GM18519 (cell line): Measurements from ENCODE around the gene OR10A6.
A peak's percentile ranks its signal among the peaks of the same experiment; 100 is the strongest.

Experiments used
- ATAC-seq: cut with Tn5 transposase; IDR thresholded peaks from one replicate; pipeline ENCODE4 v1.9.1; 2021; ENCODE audit warnings: mild to moderate bottlenecking, moderate library complexity; ENCODE audit not compliant: unreplicated experiment, low FRiP score

The OR10A6 gene

DNA sequence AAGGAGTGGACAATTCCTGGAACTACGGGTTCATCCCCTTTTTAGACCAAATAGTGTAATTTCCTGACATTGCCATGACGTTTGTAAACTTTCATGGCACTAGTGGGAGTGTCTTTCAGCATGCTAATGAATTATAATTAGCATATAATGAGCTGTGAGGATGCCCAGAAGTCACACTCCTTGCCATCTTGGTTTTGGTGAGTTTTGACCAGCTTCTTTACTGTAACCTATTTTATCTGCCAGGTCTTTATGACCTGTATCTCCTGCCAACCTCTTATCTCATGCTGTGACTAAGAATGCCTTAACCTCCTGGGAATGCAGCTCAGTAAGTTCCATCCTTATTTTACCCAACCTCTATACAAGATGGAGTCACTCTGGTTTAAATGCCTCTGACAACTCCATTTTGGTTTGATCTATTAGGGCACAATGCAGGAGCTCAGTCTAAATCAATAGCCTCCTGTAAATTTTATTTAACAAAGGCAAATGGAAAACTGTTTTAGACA, 20.7 kb downstream of the OR10A6 start:
- no peak for ATAC-seq

DNA sequence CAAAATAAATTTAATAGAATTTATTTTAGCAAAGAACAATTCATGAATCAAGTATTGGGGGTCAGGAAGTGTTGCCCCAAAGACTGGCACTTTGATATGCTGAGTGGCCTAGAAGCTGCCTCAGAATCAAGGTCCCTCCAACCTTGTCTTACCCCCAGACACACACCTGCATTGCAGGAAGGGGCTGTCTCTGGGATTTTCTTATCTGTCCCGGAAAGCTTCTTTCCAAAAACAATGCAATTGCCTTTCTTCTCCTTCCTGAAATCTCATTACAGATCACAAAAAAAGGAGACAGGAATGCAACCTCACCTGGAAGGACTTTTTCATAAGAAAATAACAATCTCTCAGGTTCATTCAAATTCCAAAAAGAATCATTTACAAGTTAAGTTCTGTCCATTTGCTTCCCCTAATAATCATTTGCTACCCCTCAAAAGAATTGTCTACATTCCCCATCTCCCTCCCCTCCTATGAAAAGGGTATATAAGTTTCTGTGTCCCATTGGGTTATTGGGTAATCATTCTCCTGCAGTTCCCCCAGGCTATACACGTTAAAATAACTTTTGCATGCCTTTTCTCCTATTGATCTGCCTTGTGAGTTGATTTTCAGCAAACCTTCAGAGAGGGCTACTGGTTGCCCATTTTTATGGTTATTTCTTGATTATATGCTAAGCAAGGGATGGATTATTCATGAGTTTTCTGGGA, 21.3 kb downstream of the OR10A6 start:
- no peak for ATAC-seq

DNA sequence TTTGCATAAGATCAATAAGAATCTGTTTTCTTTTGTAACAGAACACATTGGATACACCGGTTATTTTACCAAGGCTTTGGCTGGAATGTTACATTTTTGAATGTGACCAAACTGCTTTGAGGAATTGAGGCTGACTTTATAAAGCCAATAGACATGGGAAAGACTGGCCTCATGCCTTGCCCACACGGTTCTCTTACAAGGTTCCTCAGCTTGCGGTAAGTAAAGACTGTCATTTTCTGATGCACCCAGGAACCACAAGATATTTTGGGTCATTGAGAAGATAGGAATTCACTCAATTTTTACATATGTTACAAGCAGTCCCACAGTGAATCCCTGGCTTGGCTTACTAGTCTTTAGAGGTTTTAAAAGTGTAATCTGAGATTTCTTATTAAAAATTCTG, 23.9 kb downstream of the OR10A6 start:
- no peak for ATAC-seq

DNA sequence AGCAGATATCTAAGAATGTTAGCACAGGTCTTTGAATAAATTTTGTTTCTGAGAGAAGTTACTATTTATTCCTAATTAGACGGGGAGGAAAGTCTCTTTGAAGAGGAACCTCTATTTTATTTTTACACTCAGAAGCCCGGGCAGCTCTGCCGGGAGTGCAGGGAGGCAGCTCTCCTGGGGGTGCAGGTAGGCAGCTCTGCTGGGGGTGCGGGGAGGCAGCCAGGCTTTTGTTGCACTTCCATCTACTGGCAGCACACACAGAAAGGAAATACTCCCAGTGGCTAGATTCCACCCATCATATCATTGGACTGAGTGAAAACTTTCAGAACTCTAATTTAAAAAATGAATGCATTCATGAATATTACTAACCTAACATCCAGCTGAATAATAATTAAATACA, 24.6 kb downstream of the OR10A6 start:
- no peak for ATAC-seq

DNA sequence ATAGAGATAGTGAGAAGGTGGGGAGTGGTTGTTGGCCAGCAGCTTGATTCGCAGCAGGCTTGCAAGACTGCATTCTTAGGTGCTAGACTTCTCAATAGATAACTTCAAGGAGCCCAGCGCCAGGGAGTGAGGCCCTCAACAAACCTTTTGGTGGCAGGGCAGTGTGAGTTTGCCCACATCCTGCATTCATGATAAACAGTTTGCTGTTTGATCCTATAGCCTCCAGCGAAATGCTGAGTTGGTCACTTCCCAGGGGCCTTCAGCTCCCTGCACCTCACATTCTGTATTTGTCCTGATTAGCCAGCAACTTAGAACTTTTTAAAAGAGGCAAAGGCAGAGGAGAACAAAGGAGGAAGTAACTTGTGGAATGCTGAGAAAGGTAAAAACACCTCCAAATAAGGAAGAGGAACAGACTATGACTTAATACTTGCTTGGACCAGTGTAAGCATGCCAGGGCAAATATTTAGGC, 25.1 kb downstream of the OR10A6 start:
- ATAC-seq: no peak

DNA sequence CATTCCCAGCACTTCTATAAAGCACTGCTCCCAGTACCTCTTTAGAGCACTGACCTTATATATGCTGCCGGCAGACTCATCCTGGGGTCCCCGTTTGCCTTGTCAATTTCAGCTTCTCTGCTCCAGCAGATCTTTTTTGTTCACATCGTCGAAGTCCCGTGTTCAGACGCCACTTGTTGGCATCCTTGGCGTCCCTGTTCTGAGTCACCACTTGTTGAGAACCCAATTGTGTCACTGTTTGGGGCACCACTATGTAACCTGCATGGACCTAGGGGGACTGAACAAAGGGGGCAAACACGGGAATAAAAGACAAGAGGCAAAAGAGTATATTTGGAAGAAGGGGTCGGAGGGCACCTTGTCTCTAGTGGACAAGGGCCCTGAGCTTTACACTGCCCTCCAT, 25.5 kb downstream of the OR10A6 start:
- no peak for ATAC-seq

DNA sequence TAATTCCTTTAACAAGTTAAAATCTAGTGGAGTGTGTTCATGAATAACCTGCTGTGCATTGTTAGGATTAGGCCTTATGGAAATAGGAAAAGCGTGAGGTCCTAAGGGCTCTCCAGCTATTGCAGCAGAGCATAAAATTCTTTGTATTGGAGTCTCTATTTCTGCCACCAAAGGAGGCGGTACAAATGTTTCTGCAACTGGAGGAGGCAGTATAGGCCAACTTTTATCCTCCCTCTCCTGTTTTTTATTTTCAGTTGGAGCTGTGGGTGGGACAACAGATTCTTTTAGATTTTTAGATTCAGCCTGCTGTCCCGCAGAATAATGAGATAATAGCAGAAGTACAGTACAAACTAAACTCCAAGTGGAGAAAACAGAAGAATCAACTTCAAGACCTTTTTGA, 26.2 kb downstream of the OR10A6 start:
- ATAC-seq: no peak

DNA sequence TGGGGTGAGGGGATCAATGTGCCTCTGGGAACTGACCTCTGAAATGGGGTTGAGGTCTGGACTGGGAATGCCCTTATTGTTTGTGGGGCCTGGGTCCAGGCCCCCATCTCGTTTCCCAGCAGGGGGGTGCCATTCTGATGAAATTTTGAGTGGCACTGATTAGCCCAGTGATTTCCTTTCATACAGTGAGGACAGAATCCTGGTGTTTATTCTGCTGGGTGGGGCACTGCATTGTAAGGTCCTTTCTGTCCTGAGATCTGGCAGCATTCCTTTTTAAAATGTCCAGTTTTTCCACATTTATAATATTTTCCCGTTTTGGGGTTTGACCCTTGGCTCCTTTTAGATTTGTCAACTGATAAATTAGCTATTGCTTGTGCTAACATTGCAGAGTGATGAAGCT, 27.1 kb downstream of the OR10A6 start:
- ATAC-seq: no peak

DNA sequence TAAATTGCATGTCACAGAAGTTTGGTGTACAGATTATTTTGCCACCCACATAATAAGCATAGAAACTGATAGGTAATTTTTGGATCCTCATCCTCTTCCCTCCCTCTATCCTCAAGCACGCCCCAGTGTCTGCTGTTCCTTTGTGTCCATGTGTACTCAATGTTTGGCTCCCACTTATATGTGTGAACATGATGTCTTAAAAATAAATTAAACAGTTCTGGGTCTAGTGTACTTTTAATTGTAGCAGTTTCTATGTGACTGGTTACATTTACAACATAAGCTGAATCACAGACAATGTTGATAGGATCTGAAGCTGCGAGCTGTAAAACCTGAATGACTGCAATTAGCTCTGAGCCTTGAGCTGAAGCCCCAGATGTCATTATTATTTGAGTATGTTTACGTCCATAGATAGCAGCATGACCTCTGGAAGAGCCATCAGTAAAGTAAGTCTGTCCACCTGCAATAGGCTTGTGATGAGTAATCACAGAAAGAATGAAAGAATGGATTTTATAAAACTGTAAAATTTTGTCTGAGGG, 29.7 kb downstream of the OR10A6 start:
- ATAC-seq: no peak

DNA sequence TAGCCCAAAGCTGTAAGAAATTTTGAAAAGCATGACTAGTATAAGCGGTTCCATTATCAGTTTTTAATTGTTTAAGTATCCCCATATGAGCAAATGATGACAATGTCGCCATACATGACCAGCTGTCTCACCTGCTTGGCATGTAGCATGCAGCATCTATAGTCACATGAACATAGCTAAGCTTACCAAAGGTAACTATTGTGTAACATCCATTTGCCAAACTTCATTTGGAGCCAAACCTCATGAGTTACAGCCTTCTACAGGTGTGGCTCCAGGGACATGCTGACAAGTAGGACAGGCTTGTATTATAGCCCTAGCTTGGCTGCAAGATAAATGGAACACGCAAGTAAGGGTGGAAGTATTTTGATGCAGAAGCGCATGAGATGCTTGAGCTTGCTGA, 30.4 kb downstream of the OR10A6 start:
- ATAC-seq: no peak

DNA sequence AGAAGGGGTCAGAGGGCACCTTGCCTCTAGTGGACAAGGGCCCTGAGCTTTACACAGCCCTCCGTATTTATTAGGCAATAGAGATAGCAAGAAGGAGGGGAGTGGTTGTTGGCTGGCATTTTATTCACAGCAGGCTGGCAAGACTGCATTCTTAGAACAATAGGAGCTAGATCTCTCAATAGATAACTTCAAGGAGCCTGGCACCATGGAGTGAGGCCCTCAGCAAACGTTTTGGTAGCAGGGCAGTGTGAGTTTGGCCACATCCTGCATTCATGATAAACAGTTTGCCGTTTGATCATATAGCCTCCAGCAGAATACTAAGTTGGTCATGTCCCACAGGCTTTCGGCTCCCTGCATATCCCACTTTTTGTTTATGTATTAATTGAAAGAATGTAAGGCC, 31.6 kb downstream of the OR10A6 start:
- no peak for ATAC-seq

DNA sequence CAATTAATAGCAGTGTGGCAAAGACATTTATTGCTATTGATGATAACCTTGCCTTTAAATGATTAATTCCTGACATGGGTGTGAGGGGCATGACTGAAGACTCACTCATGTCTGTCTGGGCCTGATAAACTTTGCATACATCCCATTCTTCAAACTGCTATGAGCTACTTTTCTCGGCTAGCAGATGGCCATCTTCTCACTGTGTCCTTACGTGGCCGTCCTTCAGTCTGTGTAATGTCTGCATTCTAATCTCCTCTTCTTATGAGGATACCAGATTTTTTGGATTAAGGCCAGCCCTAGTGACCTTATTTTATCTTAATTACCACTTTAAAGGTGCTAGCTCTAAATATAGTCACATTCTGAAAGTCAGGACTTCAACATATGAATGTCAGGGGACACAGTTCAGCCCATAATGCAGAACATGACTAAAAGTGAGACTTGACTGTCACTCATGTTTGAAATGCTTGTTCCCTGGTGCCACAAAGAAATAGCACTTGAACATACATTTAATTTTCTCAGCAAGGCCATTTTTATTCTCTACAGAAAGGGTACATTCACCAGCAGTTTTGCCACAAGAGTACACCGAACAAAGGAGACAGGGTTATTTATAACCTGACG, 32.3 kb downstream of the OR10A6 start:
- no peak for ATAC-seq

DNA sequence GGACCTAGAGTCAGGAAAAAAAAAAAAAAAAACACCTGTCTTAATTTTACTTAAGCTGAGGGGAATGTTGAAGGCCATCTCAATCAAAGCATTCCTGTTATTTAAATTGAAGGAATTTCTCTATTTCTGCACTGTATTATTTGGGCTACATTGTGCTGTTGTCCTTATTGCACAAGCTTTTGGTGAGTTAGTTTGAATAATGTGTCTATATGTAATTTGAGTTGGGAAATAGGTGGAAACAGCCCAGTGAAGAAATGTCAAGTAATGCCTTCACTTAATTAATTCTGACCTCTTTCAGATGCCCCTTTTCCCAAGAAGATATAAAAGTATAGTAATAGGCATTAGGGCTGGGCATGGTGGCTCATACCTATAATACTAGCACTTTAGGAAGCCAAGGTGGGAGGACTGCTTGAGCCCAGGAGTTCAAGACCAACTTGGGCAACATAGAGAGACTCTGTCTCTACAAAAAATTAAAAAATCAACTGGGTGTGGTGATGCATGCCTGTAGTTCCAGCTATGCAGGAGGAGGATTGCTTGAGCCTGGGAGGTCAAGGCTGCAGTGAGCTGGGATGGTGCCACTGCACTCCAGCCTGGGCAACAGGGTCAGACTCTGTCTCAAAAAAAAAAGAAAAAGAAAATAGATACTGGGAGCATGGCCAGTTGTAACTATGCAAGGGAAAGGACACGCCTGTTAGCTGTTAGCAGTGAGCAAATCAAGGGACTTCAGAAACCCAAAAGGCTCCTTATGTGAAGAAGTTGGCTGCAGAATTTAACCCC, 34.9 kb downstream of the OR10A6 start:
- ATAC-seq: no peak

DNA sequence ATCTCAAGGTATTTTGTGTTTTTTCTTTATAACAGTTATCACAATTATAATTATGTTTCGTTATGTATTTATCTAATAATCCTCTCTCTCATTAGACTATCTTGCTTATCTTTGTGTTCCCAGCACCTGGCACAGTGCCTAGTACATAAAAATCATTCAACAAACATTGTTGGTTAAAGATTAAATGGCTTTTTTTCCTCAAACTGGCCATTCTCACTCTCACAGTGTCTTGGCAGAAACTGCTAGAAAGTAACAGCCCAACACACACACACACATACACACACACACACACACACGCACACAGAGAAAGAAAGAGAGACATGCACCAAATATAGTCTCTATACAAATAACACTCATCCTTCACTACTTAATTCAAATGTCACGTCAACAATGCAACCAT, 36.8 kb downstream of the OR10A6 start:
- no peak for ATAC-seq

DNA sequence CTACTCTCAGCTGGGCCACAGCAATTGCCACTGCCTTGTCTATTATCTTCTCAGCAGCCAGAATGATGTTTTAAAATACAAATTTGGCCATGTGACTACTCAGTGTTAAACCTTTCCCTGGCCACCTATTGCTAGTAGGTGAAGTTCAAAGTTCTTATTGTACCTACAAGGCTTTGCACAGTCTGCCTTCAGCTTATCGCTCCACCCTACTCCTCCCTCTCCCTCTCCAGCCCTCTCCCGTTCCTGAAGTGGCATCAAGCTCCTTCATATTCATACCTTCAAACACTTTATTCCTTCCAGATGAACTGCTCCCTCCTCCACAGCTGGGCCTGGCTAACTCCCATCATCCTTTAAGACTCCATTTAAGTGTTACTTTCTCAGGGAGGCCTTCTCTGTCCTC, 37.3 kb downstream of the OR10A6 start:
- ATAC-seq: no peak

DNA sequence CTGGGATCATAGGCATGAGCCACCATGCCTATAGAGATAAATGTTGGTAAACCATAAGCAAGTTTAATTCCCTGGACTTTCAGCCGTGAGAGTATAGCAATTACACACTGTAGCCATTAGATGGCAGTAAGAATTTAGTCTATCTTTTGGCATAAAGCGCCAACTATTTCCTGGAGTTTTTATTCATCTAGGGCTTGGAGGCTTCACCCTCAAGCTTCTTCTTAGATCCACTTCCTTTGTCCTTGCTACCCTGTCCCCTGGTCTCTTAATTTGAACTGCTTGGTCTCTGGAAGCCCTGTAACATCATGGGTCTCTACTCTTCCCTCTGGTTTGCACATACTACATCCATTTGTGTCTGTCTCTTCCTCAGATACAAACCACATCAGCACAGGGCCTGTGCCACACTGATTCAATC, 38.2 kb downstream of the OR10A6 start:
- peak; percentile 32 for ATAC-seq

DNA sequence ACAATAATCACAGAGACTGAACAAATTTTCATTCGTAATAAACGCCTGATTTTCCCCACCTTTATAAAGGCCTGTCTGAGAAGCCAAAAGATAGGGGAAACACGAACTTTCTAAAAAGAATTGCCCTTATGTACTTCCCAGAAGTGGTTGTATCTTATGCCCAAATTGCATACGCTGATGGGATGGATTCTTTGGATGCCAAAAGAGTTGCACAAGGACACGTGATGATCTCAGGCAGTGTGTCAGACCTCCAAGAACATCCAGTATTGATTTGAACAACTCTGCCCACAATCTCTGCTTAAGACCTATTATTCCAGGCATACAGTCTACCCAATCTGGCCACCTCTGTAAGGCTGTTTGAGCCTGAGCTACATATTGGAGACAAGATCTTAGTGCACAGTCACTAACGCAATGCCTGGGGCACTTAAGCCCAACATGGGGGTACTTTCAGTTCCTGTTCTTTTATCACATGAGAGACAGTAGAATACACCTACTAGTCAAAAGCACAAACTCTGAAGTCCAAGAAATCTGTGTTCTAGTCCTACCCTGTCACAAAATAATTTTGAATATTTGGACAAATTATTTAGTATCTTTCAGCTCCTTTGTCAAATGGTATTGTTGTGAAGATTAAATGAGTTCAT, 38.9 kb downstream of the OR10A6 start:
- peak; percentile 57 for ATAC-seq

DNA sequence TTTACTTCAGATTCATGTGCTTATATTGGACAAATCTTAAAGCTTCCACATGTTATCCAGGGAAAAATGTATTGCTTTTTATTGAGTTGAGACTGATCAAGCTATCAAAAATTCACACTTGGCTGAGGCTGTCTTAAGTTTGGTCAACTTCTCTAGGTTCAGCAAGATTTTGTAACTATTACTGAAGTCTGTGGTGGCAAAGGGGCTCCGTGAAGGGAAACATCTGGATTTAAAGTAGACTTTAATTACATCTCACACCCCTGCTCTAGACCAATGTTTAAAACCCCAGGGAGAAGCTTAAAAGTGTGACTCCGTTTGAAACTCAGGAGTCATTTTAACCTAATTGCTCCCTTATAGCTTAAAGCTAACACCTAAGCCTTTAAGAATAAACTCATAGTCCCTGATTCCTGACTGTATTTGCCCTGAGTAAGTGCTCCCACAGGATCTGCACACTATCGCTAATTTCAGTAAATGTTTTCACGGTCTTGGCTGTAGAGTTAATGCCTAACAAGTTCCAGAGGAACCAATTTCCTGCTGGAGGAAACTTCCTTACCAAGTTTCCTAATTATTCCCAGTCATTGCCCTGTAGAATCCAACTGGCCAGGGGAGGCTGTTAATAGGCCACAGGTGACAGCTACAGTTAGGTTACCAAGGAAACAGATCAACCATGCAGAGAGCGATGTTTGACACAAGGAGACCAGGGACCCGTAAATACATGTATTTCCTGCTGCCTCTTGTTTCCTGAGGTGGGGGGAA, 40.5 kb downstream of the OR10A6 start:
- ATAC-seq: peak; percentile 34

DNA sequence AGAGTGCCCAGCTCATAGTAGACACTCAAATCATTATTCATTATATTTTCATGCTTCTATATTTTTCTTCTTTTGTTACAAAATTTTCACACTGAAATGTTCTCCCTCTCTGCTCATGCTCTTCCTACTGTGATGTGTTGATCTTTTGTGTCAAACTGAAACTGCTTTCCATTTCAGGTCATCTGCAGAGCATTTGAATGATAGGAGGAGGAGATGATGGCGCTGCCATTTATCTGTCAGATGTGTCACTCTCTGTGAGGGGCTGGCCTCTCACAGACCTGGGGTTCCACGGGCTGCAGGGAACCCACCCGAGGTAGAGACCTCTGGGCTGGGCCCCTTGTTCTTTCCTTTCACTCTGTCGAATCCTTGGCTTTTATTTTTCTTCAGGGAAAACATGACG, 41.1 kb downstream of the OR10A6 start:
- no peak for ATAC-seq

DNA sequence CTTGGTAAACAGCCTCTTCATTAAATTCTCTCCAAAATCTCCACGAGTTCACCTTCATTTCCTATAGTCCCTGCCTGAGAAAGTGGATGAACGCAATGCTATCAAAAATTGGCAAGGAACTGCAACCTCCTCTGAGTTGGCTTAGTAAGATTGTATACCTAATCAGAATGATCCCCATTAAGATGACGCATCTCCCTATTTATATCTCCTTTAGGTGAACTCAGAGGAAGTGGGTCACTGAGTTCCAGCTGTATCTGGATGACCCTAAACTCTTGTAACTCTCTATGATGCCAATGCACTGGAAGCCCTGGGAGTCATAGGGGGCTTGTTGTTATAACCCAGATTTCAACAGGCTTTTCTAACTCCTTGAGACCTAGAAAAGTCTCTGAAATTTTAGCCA, 48.2 kb downstream of the OR10A6 start:
- no peak for ATAC-seq
